H9 (cell line): ENCODE results near the gene WDR31. TPM values are rescaled to one million over a fixed set of nuclear protein-coding genes. Genes with fewer than 3 reads are reported as not detected.

Source experiments
- DNase-seq: peaks from one replicate; pipeline ENCODE4 v3.0.0-alpha.2; 2017
- H2AFZ ChIP-seq: one replicate; pipeline ENCODE4 v1.6.1; 2013; ENCODE audit warnings: mild to moderate bottlenecking, low read length, control low read depth, moderate library complexity
- H2AK5ac ChIP-seq: 2 replicates; pipeline ENCODE4 v1.6.1; 2013; ENCODE audit warnings: low read length, control low read depth, mixed read lengths; ENCODE audit not compliant: insufficient read length
- H2BK120ac ChIP-seq: one replicate; pipeline ENCODE4 v1.6.1; 2013; ENCODE audit warnings: low read depth, mild to moderate bottlenecking, low read length, control low read depth, inconsistent platforms; ENCODE audit not compliant: poor library complexity, severe bottlenecking
- H2BK12ac ChIP-seq: 2 replicates; pipeline ENCODE4 v1.6.1; 2013; ENCODE audit warnings: low read length, control low read depth, mixed read lengths, low read depth; ENCODE audit not compliant: insufficient read length
- H2BK15ac ChIP-seq: 2 replicates; pipeline ENCODE4 v1.6.1; 2013; ENCODE audit warnings: low read depth, low read length, control low read depth
- H2BK20ac ChIP-seq: one replicate; pipeline ENCODE4 v1.6.1; 2013; ENCODE audit warnings: low read depth, mild to moderate bottlenecking, low read length, control low read depth, inconsistent platforms; ENCODE audit not compliant: poor library complexity, severe bottlenecking
- H2BK5ac ChIP-seq: 2 replicates; pipeline ENCODE4 v1.6.1; 2013; ENCODE audit warnings: low read length, control low read depth, mixed read lengths; ENCODE audit not compliant: insufficient read length
- H3K14ac ChIP-seq: 2 replicates; pipeline ENCODE4 v1.6.1; 2013; ENCODE audit warnings: low read length, control low read depth; ENCODE audit not compliant: insufficient read depth
- H3K18ac ChIP-seq: 2 replicates; pipeline ENCODE4 v1.6.1; 2013; ENCODE audit warnings: low read depth, mild to moderate bottlenecking, mixed read lengths, low read length, control low read depth; ENCODE audit not compliant: insufficient read length
- H3K23ac ChIP-seq: 2 replicates; pipeline ENCODE4 v1.6.1; 2013; ENCODE audit warnings: low read length, control low read depth, mixed read lengths, low read depth; ENCODE audit not compliant: insufficient read length
- H3K23me2 ChIP-seq: 2 replicates; pipeline ENCODE4 v1.6.1; 2013; ENCODE audit warnings: low read depth, mild to moderate bottlenecking, mixed read lengths, low read length, control low read depth; ENCODE audit not compliant: insufficient read length, poor library complexity, severe bottlenecking
- H3K27ac ChIP-seq: 2 replicates; pipeline ENCODE4 v1.5.1; 2013; ENCODE audit warnings: low read length, control low read depth, mixed read lengths, low read depth; ENCODE audit not compliant: insufficient read length
- H3K27me3 ChIP-seq: 2 replicates; pipeline ENCODE4 v1.6.1; 2013; ENCODE audit warnings: low read length, control low read depth, inconsistent platforms; ENCODE audit not compliant: insufficient read depth
- H3K4ac ChIP-seq: 2 replicates; pipeline ENCODE4 v1.6.1; 2013; ENCODE audit warnings: low read depth, mild to moderate bottlenecking, control low read depth, inconsistent platforms, low read length, moderate library complexity
- H3K4me1 ChIP-seq: 2 replicates; pipeline ENCODE4 v1.6.1; 2013; ENCODE audit warnings: low read length, control low read depth, inconsistent platforms; ENCODE audit not compliant: insufficient read depth
- H3K4me2 ChIP-seq: 2 replicates; pipeline ENCODE4 v1.6.1; 2013; ENCODE audit warnings: low read length, control low read depth, mixed read lengths; ENCODE audit not compliant: insufficient read length, insufficient read depth
- H3K56ac ChIP-seq: 2 replicates; pipeline ENCODE4 v1.6.1; 2013; ENCODE audit warnings: low read depth, mild to moderate bottlenecking, mixed read lengths, low read length, control low read depth; ENCODE audit not compliant: insufficient read length
- H3K79me1 ChIP-seq: 2 replicates; pipeline ENCODE4 v1.6.1; 2013; ENCODE audit warnings: low read depth, mild to moderate bottlenecking, moderate library complexity, low read length, control low read depth, inconsistent platforms; ENCODE audit not compliant: insufficient read depth, poor library complexity, severe bottlenecking
- H3K79me2 ChIP-seq: 2 replicates; pipeline ENCODE4 v1.6.1; 2013; ENCODE audit warnings: low read length, control low read depth, inconsistent platforms; ENCODE audit not compliant: insufficient read depth
- H3K9ac ChIP-seq: 2 replicates; pipeline ENCODE4 v1.6.1; 2013; ENCODE audit warnings: low read length, control low read depth, mixed read lengths; ENCODE audit not compliant: insufficient read length; ENCODE audit errors: extremely low read depth
- H3K9me3 ChIP-seq: one replicate; pipeline ENCODE4 v1.6.1; 2013; ENCODE audit warnings: low read depth, low read length, inconsistent platforms; ENCODE audit not compliant: control insufficient read depth
- H3T11ph ChIP-seq: one replicate; pipeline ENCODE4 v1.6.1; 2013; ENCODE audit warnings: mild to moderate bottlenecking, low read length, control low read depth, inconsistent platforms
- H4K20me1 ChIP-seq: one replicate; pipeline ENCODE4 v1.6.1; 2013; ENCODE audit not compliant: control insufficient read depth, insufficient read length, insufficient read depth
- H4K5ac ChIP-seq: 2 replicates; pipeline ENCODE4 v1.6.1; 2013; ENCODE audit warnings: low read depth, mild to moderate bottlenecking, mixed read lengths, low read length, control low read depth; ENCODE audit not compliant: insufficient read length
- H4K8ac ChIP-seq: replicated peaks from 2 replicates; pipeline ENCODE4 v1.6.1; 2013; ENCODE audit warnings: low read length, control low read depth, mixed read lengths, low read depth; ENCODE audit not compliant: insufficient read length
- H4K91ac ChIP-seq: 2 replicates; pipeline ENCODE4 v1.6.1; 2013; ENCODE audit warnings: low read depth, mild to moderate bottlenecking, moderate library complexity, mixed read lengths, low read length, control low read depth; ENCODE audit not compliant: insufficient read length
- H3K27ac Mint-ChIP-seq, 3 experiments: 2 replicates in 2 of 3; 3 replicates in 1 of 3; pipeline ENCODE4 v1.8.0; 2020 to 2021; ENCODE audit warnings: mixed read lengths in 3 of 3, mild to moderate bottlenecking in 1 of 3, moderate library complexity in 1 of 3
- H3K27me3 Mint-ChIP-seq: 2 replicates; pipeline ENCODE4 v1.8.0; 2021; ENCODE audit warnings: low read depth, mild to moderate bottlenecking, moderate library complexity, mixed read lengths
- H3K36me3 Mint-ChIP-seq, 3 experiments: 2 replicates in 2 of 3; 3 replicates in 1 of 3; pipeline ENCODE4 v1.8.0; 2020 to 2021; ENCODE audit warnings: low read depth in 3 of 3, mixed read lengths in 3 of 3; ENCODE audit not compliant: insufficient read depth in 1 of 3
- H3K4me1 Mint-ChIP-seq, 2 experiments: 2 replicates each; pipeline ENCODE4 v1.8.0; 2020; ENCODE audit warnings: mixed read lengths in 2 of 2
- H3K4me3 Mint-ChIP-seq, 2 experiments: 2 replicates in 1 of 2; 3 replicates in 1 of 2; pipeline ENCODE4 v1.8.0; 2020 to 2021; ENCODE audit warnings: mild to moderate bottlenecking in 2 of 2, mixed read lengths in 2 of 2, moderate library complexity in 1 of 2
- H3K9me3 Mint-ChIP-seq, 2 experiments: 2 replicates in 1 of 2; 3 replicates in 1 of 2; pipeline ENCODE4 v1.8.0; 2020; ENCODE audit warnings: mild to moderate bottlenecking in 2 of 2, mixed read lengths in 2 of 2, moderate library complexity in 1 of 2
- WGBS: extraction: QIAGEN DNeasy Blood & Tissue Kit; methylation state at CpG from one replicate; pipeline ENCODE4 v1.1.7; 2013; ENCODE audit warnings: missing lambda C conversion rate, low lambda C conversion rate, mixed read lengths; ENCODE audit not compliant: insufficient read length; ENCODE audit errors: extremely low coverage; 5-methylcytosine and 5-hydroxymethylcytosine counted together
- total RNA-seq: library from RNA; stranded (reverse); gene quantifications from 2 replicates; pipeline ENCODE4 v1.2.1, GENCODE V29; 2021
- TF ChIP-seq, protein P1 (sequence below): fragments of 200-600 bp; sonication (generic); conservative IDR thresholded peaks from 3 replicates; pipeline ENCODE4 v1.8.0; 2021; ENCODE audit warnings: antibody characterized with exemption, mild to moderate bottlenecking

The WDR31 gene
- total RNA-seq, 1 experiment from 2014 or later, result 0.72 TPM

DNA sequence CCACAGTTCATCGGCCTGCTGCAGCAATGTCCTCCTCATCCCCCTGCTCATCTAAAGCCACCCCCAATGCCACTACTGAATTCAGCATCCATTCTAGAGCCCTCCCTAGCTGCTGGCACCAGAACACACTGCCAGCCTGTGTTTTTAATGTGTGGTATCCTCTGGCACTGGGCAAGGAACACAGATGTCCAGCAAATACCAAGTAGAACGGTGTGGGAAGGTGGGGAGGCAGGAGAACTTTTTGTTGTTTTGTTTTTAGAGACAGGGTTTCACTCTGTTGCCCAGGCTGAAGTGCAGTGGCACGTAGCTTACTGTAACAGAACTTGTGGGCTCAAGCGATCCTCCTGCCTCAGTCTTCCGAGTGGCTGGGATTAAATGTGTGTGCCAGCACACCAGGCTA, 32.0 kb upstream of the WDR31 start:
- WGBS, result no CpG with 5 or more reads among the region's 5 CpGs
- no peaks in the 10 kb centered on the region for H3K9me3 Mint-ChIP-seq
- Histone ChIP-seq H2BK15ac (no peak overlapping the region), H3K23ac (no peak overlapping the region), H2BK5ac (no peak overlapping the region), H3K4ac (no peak overlapping the region), H2BK120ac (no peak overlapping the region), H3K4me2 (no peak overlapping the region), H2AK5ac (no peak overlapping the region), H3K9me3 (no peaks in the 10 kb centered on the region), H3K27ac (no peak overlapping the region), H3K14ac (no peak overlapping the region), H3K23me2 (peaks cover 4% of the 10 kb centered on the region), H3K4me1 (no peaks in the 10 kb centered on the region), H4K5ac (no peak overlapping the region), H2AFZ (no peak overlapping the region), H3K79me1 (no peaks in the 10 kb centered on the region), H4K20me1 (no peaks in the 10 kb centered on the region), H3T11ph (no peak overlapping the region), H2BK12ac (no peak overlapping the region), H3K27me3 (no peaks in the 10 kb centered on the region), H4K8ac (no peak overlapping the region), H4K91ac (no peak overlapping the region), H3K9ac (no peak overlapping the region), H3K79me2 (no peaks in the 10 kb centered on the region), H2BK20ac (no peak overlapping the region), H3K18ac (no peak overlapping the region), H3K56ac (no peak overlapping the region)
- H3K36me3 Mint-ChIP-seq, result peaks cover 0 to 30% (median 22%) of the 10 kb centered on the region in 3 experiments; a peak in 6 of 7 replicates
- no peak for DNase-seq
- H3K4me3 Mint-ChIP-seq, result no peak overlapping the region
- TF ChIP-seq, protein P1, sequence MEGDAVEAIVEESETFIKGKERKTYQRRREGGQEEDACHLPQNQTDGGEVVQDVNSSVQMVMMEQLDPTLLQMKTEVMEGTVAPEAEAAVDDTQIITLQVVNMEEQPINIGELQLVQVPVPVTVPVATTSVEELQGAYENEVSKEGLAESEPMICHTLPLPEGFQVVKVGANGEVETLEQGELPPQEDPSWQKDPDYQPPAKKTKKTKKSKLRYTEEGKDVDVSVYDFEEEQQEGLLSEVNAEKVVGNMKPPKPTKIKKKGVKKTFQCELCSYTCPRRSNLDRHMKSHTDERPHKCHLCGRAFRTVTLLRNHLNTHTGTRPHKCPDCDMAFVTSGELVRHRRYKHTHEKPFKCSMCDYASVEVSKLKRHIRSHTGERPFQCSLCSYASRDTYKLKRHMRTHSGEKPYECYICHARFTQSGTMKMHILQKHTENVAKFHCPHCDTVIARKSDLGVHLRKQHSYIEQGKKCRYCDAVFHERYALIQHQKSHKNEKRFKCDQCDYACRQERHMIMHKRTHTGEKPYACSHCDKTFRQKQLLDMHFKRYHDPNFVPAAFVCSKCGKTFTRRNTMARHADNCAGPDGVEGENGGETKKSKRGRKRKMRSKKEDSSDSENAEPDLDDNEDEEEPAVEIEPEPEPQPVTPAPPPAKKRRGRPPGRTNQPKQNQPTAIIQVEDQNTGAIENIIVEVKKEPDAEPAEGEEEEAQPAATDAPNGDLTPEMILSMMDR, result no peak
- peaks cover 8 to 19% of the 10 kb centered on the region in 2 experiments for H3K4me1 Mint-ChIP-seq
- H3K27ac Mint-ChIP-seq, result 0 out of 7 replicates have a peak overlapping the region, but pooled peaks of 1 of the 3 experiments have one; percentile 34
- no peaks in the 10 kb centered on the region for H3K27me3 Mint-ChIP-seq
